Daoy (cell line): Measurements from ENCODE around the gene NT5DC1. TPM values are rescaled to one million over a fixed set of nuclear protein-coding genes. Genes with fewer than 3 reads are reported as not detected.

Experiments
- DNase-seq: peaks from one replicate; pipeline ENCODE4 v3.0.0-alpha.2; 2015; ENCODE audit warnings: low read depth
- total RNA-seq: library from RNA; depleted of rRNA; stranded (reverse); fragments of >200 nt; shearing (Covaris generic); gene quantifications from 2 replicates; pipeline ENCODE4 v1.2.3, GENCODE V29; 2014

NT5DC1 gene
- total RNA-seq, 1 experiment from 2014 or later: 5.1 TPM

- no peak for DNase-seq
Measured at GRCh38 chr6:116239256-116239655, 138.6 kb downstream of the NT5DC1 start.

DNA sequence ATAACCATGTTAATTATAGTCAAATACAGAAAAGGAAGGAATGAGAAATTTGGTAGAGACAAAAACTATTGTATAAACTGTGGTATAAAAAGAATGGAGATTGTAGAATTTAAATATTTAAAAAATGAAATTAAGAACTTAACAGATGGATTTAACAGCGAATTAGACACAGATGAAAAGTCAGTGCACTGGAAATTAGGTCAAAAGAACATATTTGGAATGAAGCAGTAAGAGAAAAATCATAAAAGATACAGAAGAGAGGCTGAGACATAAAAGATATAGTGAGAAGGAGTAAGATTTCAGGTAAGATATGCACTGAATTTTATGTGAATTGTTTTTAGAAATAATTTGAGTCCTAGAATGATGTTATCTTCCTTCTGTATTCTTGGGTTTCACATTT, 139.2 kb downstream of the NT5DC1 start:
- no peak for DNase-seq

DNA sequence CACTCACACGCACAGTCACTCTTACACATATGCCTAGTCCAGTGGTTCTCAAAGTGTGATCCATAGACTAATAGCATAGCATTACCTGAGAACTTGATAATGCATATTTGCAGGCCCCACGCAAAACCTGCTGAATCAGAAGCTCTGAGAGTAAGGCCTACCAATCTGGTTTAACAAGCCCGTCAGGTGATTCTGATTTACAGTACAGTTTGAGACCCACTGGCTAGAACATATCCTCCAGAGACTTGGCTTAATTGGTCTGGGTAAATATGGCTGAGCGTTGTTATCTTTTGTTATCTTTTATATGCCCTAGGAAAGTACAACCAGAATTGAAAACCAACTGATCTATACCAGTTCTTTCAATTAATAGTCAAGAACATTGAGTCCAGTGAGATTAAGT, 143.6 kb downstream of the NT5DC1 start:
- no peak for DNase-seq

- DNase-seq: no peak
Measured at GRCh38 chr6:116246089-116246488, 145.4 kb downstream of the NT5DC1 start.

DNA sequence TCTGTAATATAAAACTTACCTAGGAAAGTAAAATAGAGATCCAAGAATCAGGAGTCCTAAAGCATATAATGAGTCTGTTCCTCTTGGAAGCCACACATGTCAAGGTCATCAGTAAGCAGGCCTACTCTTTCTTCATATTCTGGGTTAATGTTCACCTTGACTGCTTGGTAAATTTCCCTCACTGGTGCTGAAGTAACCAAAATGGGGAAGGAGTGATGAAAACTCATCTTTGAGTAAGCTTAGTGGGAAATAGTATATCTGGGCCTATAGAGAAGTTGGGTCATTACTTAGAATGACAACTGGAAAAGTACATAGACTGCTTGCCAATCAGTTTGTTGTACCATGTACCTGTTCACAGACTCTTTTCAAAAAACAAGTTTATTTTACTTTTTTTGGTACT, 146.6 kb downstream of the NT5DC1 start:
- no peak for DNase-seq

DNA sequence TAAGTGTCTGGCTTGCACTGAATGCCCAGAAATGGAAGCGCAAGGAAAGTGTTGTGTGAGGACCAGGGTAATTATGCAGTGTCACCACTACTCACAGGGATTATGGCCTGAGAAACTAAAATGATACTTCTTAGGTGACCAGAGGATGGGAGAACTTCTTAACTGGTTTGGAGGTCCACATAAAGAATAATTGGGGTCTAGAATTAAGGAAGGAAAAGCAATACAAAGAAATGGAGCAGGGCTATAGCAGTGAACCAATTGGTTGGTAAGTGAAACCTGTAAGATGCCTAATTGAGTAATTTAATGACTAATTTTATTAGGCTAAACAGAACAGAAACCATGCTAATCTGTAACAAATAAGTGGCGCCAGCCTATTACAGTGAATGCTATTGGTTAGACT, 147.9 kb downstream of the NT5DC1 start:
- no peak for DNase-seq

- DNase-seq: no peak
Measured at GRCh38 chr6:116251568-116252384, 151.1 kb downstream of the NT5DC1 start.

GRCh38 chr6:116253188-116253504, 152.5 kb downstream of the NT5DC1 start:
- DNase-seq: no peak

GRCh38 chr6:116253505-116254296, 153.0 kb downstream of the NT5DC1 start, which contains the start of gene TSPYL4:
Gene TSPYL4, minus strand, starts transcription at chr6:116254075. Its CDS starts 67 bp downstream, at chr6:116254008.
- peak; percentile 97 for DNase-seq

DNA sequence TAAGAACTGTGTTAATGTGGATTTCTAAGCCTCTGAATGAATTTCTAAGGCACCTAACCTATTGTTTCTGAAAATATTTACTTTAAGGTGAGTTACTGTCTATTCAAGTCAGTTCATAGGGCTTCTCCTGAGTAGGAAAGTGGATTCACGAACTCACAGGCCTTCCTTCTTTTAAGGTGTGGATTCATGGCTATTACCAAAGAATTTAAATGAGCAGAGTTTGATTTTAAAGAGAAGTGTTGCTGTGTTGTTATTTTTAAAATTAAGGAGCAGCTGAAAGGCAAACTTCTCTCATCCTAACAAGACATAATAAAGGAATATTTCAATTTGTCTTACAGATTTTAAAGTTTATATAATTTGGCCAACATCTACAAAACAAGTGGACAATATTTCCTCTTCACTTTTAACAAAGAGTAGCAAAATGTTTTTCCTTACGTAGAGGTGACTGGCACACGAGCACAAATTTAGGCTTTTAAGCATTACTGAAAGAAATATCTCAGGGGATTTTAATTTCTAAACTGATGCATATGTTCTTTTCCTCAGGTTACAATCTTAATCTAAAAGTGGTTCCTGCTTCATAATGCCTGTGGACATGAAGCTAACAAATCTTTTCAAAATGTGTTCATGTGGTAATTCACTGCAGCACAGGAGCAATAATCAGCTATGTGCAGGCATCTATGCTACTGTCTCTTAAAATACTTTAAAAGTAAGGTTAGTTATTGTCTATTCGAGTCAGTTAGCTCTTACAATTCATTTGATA, 153.8 kb downstream of the NT5DC1 start:
- no peak for DNase-seq

GRCh38 chr6:116255246-116255800, 154.7 kb downstream of the NT5DC1 start:
- no peak for DNase-seq

DNA sequence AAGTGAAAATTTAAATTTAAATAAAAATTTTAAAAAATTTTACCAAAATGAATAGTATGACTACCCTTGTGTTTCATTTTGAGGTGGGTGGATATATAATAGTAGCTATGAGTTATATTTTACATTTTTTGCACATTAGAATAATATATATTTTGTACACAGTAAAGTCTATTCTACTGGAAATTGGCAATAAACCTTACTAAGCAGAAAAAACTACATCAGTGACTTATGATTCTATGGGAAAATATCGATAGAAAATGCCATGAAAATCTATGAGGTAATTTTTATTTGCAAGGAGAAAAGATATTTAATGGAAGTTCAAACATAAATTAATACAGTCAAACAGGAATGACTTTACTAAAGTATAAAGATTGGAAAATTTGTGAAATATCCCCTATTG, 156.0 kb downstream of the NT5DC1 start:
- DNase-seq: no peak

GRCh38 chr6:116258520-116258919, 157.9 kb downstream of the NT5DC1 start:
- DNase-seq: no peak

- DNase-seq: no peak
Measured at GRCh38 chr6:116263353-116263752, 162.7 kb downstream of the NT5DC1 start.

DNA sequence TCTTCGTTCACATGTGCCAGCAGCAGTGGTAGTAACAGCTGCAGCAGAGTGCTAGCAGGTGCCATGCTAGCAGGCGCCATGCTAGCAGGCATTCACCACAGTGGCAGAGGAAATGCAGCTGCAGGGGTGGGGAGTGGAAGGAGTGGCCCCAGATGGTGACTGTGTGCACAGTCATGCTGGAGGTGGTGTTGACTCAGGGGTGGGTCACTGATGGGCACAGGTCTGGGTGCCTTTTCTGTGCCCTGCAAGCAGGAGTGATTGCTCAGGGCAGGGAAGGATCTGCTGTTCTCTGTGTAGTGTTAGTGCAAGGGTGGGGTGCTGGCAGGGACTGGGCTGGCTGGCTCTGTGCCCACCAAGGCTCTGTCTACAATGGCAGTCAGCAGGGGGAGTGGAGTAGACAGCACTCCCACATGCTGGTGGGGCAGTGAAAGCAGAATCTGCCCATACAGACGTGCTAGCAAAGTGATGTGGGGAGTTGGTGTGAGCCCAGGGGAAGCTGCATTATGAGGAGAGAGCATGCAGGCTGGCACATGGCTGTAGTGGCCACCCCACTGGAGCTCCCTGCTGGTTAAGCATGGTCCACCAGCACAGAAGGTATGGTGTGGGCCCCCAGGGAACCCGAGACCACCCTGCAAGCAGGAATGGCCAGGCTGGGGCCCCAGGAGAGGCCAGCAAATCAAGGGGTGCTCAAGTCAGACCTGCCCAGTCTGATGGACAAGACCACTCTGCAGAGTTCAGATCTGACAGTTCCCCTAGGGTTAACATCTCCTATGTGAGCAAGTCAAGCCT, 164.6 kb downstream of the NT5DC1 start:
- peak; percentile 76 for DNase-seq

- no peak for DNase-seq
Measured at GRCh38 chr6:116266803-116267202, 166.2 kb downstream of the NT5DC1 start.

GRCh38 chr6:116267836-116268588, 167.4 kb downstream of the NT5DC1 start:
- DNase-seq: no peak

GRCh38 chr6:116268589-116269293, 168.1 kb downstream of the NT5DC1 start:
- DNase-seq: peak; percentile 58

GRCh38 chr6:116271149-116271708, 170.6 kb downstream of the NT5DC1 start:
- DNase-seq: no peak
